ENCODE data around the gene HK1.

DNA sequence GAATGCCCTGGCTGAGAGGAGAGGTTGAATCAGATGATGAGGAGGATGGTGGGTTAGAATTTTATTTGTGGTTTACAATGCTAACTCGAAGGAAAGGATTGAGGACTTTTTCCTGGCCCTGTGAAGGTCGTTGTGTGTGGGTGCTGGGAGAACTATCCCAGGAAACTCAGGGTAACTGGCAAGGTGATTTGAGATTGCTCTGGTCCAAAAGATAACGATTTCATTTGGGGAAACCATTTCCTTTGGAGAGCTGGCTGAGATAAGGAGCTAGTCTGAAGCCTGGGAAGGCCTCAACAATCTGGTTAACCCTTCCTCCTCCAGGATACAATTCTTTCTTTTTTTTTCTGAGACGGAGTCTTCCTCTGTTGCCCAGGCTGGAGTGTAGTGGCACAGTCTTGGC, 33.0 kb downstream of the HK1 start:
- TF ChIP-seq, protein P1, sequence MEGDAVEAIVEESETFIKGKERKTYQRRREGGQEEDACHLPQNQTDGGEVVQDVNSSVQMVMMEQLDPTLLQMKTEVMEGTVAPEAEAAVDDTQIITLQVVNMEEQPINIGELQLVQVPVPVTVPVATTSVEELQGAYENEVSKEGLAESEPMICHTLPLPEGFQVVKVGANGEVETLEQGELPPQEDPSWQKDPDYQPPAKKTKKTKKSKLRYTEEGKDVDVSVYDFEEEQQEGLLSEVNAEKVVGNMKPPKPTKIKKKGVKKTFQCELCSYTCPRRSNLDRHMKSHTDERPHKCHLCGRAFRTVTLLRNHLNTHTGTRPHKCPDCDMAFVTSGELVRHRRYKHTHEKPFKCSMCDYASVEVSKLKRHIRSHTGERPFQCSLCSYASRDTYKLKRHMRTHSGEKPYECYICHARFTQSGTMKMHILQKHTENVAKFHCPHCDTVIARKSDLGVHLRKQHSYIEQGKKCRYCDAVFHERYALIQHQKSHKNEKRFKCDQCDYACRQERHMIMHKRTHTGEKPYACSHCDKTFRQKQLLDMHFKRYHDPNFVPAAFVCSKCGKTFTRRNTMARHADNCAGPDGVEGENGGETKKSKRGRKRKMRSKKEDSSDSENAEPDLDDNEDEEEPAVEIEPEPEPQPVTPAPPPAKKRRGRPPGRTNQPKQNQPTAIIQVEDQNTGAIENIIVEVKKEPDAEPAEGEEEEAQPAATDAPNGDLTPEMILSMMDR (conservative IDR thresholded peaks at IDR 0.05 in 1 of 2, IDR thresholded peaks at IDR 0.05 in 1 of 2; ENCODE audit: extremely low read depth in 1 of 2, insufficient read depth in 1 of 2, low read depth in 1 of 2, low read length in 2 of 2) = no peak
- TF ChIP-seq EZH2 (IDR thresholded peaks at IDR 0.05; ENCODE audit: borderline replicate concordance, low read length) = no peak
